Forelimb muscle (tissue), 1 donor: Measurements from ENCODE around the gene GPR107. TPM values are rescaled to one million over a fixed set of nuclear protein-coding genes. Genes with fewer than 3 reads are reported as not detected.

Source experiments
- DNase-seq: peaks from one replicate; pipeline ENCODE4 v3.0.0-alpha.2; 2013; ENCODE audit warnings: low read depth
- polyA plus RNA-seq: library from polyadenylated mRNA; unstranded; fragments of 120-200 nt; gene quantifications from one replicate; pipeline ENCODE4 v1.2.1, GENCODE V29; 2013; ENCODE audit not compliant: insufficient read length

Gene GPR107
- polyA plus RNA-seq, 1 donor = 33.4 TPM

GRCh38 chr9:130110166-130110565, 56.5 kb downstream of the GPR107 start:
- no peak for DNase-seq

- DNase-seq = no peak
These were observed 56.9 kb downstream of the GPR107 start for GRCh38 chr9:130110596-130111021.

GRCh38 chr9:130111786-130112537, 58.3 kb downstream of the GPR107 start:
- no peak for DNase-seq

GRCh38 chr9:130112538-130113151, 58.9 kb downstream of the GPR107 start:
- no peak for DNase-seq

- DNase-seq = no peak
These were observed 61.0 kb downstream of the GPR107 start for GRCh38 chr9:130114741-130115140.

GRCh38 chr9:130116346-130116745, 62.6 kb downstream of the GPR107 start:
- DNase-seq = no peak

- no peak for DNase-seq
These were observed 63.7 kb downstream of the GPR107 start for GRCh38 chr9:130117376-130117775.

- no peak for DNase-seq
These were observed 64.3 kb downstream of the GPR107 start for GRCh38 chr9:130117816-130118632.

GRCh38 chr9:130118841-130119518, 65.3 kb downstream of the GPR107 start:
- no peak for DNase-seq

GRCh38 chr9:130119519-130120298, 66.0 kb downstream of the GPR107 start:
- no peak for DNase-seq

- DNase-seq = no peak
These were observed 66.5 kb downstream of the GPR107 start for GRCh38 chr9:130120299-130120587.

- no peak for DNase-seq
These were observed 67.1 kb downstream of the GPR107 start for GRCh38 chr9:130120832-130121231.

GRCh38 chr9:130122456-130122855, 68.8 kb downstream of the GPR107 start:
- DNase-seq = no peak

- DNase-seq = no peak
These were observed 70.6 kb downstream of the GPR107 start for GRCh38 chr9:130124085-130124860.

- DNase-seq = no peak
These were observed 73.2 kb downstream of the GPR107 start for GRCh38 chr9:130126721-130127433.

GRCh38 chr9:130128251-130128650, 74.5 kb downstream of the GPR107 start:
- no peak for DNase-seq

GRCh38 chr9:130128733-130129431, 75.2 kb downstream of the GPR107 start:
- no peak for DNase-seq

- no peak for DNase-seq
These were observed 75.8 kb downstream of the GPR107 start for GRCh38 chr9:130129432-130130061.

- no peak for DNase-seq
These were observed 79.0 kb downstream of the GPR107 start for GRCh38 chr9:130132746-130133145.
